IMR-90 (cell line): ENCODE measurements around the gene PCCA. TPM values are rescaled to one million over a fixed set of nuclear protein-coding genes. Genes with fewer than 3 reads are reported as not detected.

Source experiments
- ATAC-seq: fragments of 200-7000 bp; cut with Tn5 transposase; 2 replicates; pipeline ENCODE4 v1.9.1; 2020; ENCODE audit warnings: low read depth, mild to moderate bottlenecking, moderate library complexity
- BruUV-seq: library from RNA; stranded (reverse); fragments of 400-500 nt; replicated peaks from 2 replicates; lab custom pipeline; 2021; lab: Mats Ljungman, UMichigan
- CTCF ChIA-PET: fragments of 300-600 bp; formaldehyde crosslinking; extraction: SDS; loops from one replicate; lab custom pipeline; 2021; ENCODE audit warnings: antibody characterized with exemption; lab: Yijun Ruan, JAX
- POLR2A ChIA-PET: fragments of 300-600 bp; sonication (Branson Sonifier 250); formaldehyde crosslinking; loops from one replicate; lab custom pipeline; 2022; ENCODE audit warnings: antibody characterized with exemption; ENCODE audit not compliant: unreplicated experiment; lab: Charles Lee
- DNase-seq: peaks from one replicate; pipeline ENCODE4 v3.0.0; 2013
- H2AFZ ChIP-seq: replicated peaks from 2 replicates; pipeline ENCODE3; 2013; ENCODE audit warnings: low read length, mild to moderate bottlenecking; ENCODE audit not compliant: poor library complexity
- H2AK5ac ChIP-seq: 2 replicates; pipeline ENCODE4 v1.6.1; 2013; ENCODE audit warnings: low read depth, low read length, inconsistent platforms
- H2AK9ac ChIP-seq: replicated peaks from 2 replicates; pipeline ENCODE3; 2013; ENCODE audit warnings: mild to moderate bottlenecking, low read depth, low read length, moderate library complexity; ENCODE audit not compliant: poor library complexity
- H2BK120ac ChIP-seq: 2 replicates; pipeline ENCODE4 v1.6.1; 2013; ENCODE audit warnings: low read depth, low read length, inconsistent platforms
- H2BK15ac ChIP-seq: 3 replicates; pipeline ENCODE4 v1.6.1; 2013; ENCODE audit warnings: low read depth, low read length, inconsistent platforms
- H2BK20ac ChIP-seq: 2 replicates; pipeline ENCODE4 v1.6.1; 2013; ENCODE audit warnings: low read depth, mild to moderate bottlenecking, inconsistent platforms, low read length, moderate library complexity
- H2BK5ac ChIP-seq: 2 replicates; pipeline ENCODE4 v1.6.1; 2013; ENCODE audit warnings: mild to moderate bottlenecking, low read depth, low read length, inconsistent platforms; ENCODE audit not compliant: poor library complexity, severe bottlenecking
- H3K14ac ChIP-seq: replicated peaks from 2 replicates; pipeline ENCODE4 v1.6.1; 2013; ENCODE audit warnings: low read depth, low read length, inconsistent platforms
- H3K18ac ChIP-seq: 2 replicates; pipeline ENCODE4 v1.6.1; 2013; ENCODE audit warnings: low read depth, low read length, control low read depth
- H3K23ac ChIP-seq: 2 replicates; pipeline ENCODE4 v1.6.1; 2013; ENCODE audit warnings: low read depth, low read length, inconsistent platforms
- H3K27ac ChIP-seq: 2 replicates; pipeline ENCODE4 v1.5.1; 2013; ENCODE audit warnings: mild to moderate bottlenecking, control low read depth, low read length; ENCODE audit not compliant: insufficient read depth
- H3K27me3 ChIP-seq: 2 replicates; pipeline ENCODE4 v1.6.1; 2013; ENCODE audit warnings: low read length; ENCODE audit not compliant: control insufficient read depth, insufficient read depth
- H3K36me3 ChIP-seq: 2 replicates; pipeline ENCODE4 v1.6.1; 2013; ENCODE audit warnings: low read length, mixed read lengths; ENCODE audit not compliant: control insufficient read depth, insufficient read depth
- H3K4ac ChIP-seq: 2 replicates; pipeline ENCODE4 v1.6.1; 2013; ENCODE audit warnings: low read depth, low read length, inconsistent platforms
- H3K4me1 ChIP-seq: 2 replicates; pipeline ENCODE4 v1.6.1; 2013; ENCODE audit warnings: low read length, mixed read lengths; ENCODE audit not compliant: control insufficient read depth, insufficient read depth
- H3K4me2 ChIP-seq: 2 replicates; pipeline ENCODE4 v1.6.1; 2013; ENCODE audit warnings: low read depth, mild to moderate bottlenecking, control low read depth, low read length, moderate library complexity
- H3K4me3 ChIP-seq: 2 replicates; pipeline ENCODE4 v1.5.1; 2013; ENCODE audit warnings: low read depth, mild to moderate bottlenecking, control low read depth, low read length, moderate library complexity; ENCODE audit not compliant: insufficient read depth
- H3K56ac ChIP-seq: 2 replicates; pipeline ENCODE4 v1.6.1; 2013; ENCODE audit warnings: low read length, inconsistent platforms; ENCODE audit not compliant: insufficient read depth; ENCODE audit errors: extremely low read depth
- H3K79me1 ChIP-seq, 2 experiments: 2 replicates each; pipeline ENCODE4 v1.6.1; 2013; ENCODE audit warnings: low read length in 2 of 2, inconsistent platforms in 1 of 2, low read depth in 1 of 2
- H3K9ac ChIP-seq: 2 replicates; pipeline ENCODE4 v1.6.1; 2013; ENCODE audit warnings: low read depth, low read length, control low read depth
- H3K9me1 ChIP-seq: 2 replicates; pipeline ENCODE4 v1.6.1; 2013; ENCODE audit warnings: low read length, inconsistent platforms; ENCODE audit not compliant: insufficient read depth
- H3K9me3 ChIP-seq: 2 replicates; pipeline ENCODE4 v1.6.1; 2013; ENCODE audit warnings: low read length; ENCODE audit not compliant: control insufficient read depth, insufficient read depth
- H4K20me1 ChIP-seq: 2 replicates; pipeline ENCODE4 v1.6.1; 2013; ENCODE audit warnings: low read length, inconsistent platforms; ENCODE audit not compliant: insufficient read depth
- H4K5ac ChIP-seq: 2 replicates; pipeline ENCODE4 v1.6.1; 2013; ENCODE audit warnings: mild to moderate bottlenecking, low read depth, low read length, control low read depth
- H4K8ac ChIP-seq, 2 experiments: 2 replicates each; pipeline ENCODE4 v1.6.1; 2013; ENCODE audit warnings: low read depth in 2 of 2, low read length in 2 of 2, control low read depth in 1 of 2, inconsistent platforms in 1 of 2
- H4K91ac ChIP-seq: 2 replicates; pipeline ENCODE4 v1.6.1; 2013; ENCODE audit warnings: low read depth, low read length, inconsistent platforms; ENCODE audit not compliant: insufficient read depth
- CHD1 ChIP-seq: IDR thresholded peaks from 2 replicates; pipeline ENCODE4 v1.6.1; 2012; ENCODE audit warnings: low read depth, low read length, improper control_type of control experiment
- CTCF ChIP-seq: conservative IDR thresholded peaks from 2 replicates; pipeline ENCODE4 v1.5.1; 2012; ENCODE audit warnings: mild to moderate bottlenecking, low read depth, low read length, improper control_type of control experiment
- ELK1 ChIP-seq: fragments of 150-350 bp; IDR thresholded peaks from 2 replicates; pipeline ENCODE4 v1.6.1; 2016; ENCODE audit warnings: low read depth, mild to moderate bottlenecking, low read length, moderate library complexity, borderline replicate concordance
- WGBS, 2 experiments: methylation state at CpG; one replicate each; pipeline versions ENCODE4 v1.1.5 to v1.1.7; 2013; ENCODE audit warnings: missing lambda C conversion rate in 2 of 2; ENCODE audit not compliant: insufficient read length in 1 of 2; ENCODE audit errors: extremely low coverage in 2 of 2; 5-methylcytosine and 5-hydroxymethylcytosine counted together
- dilution Hi-C: fragments of 300-500 bp; cut with HindIII; formaldehyde crosslinking; loops from one replicate; pipeline ENCODE4 v1.14.3; 2018; ENCODE audit warnings: low sequenced_read_pairs; ENCODE audit not compliant: unreplicated experiment
- in situ Hi-C: fragments of 300-500 bp; cut with MboI; formaldehyde crosslinking; loops from 3 replicates; pipeline ENCODE4 v1.14.3; 2019; ENCODE audit warnings: low sequenced_read_pairs, inconsistent platforms, mixed read lengths
- intact Hi-C: fragments of 100-400 bp; cut with micrococcal nuclease; formaldehyde crosslinking; loops from 2 replicates; pipeline ENCODE4 v1.10.0; 2022
- polyA plus RNA-seq, 3 experiments: library from polyadenylated mRNA; depleted of rRNA; stranded (reverse); fragments of >200 nt; gene quantifications; 2 replicates each; pipeline ENCODE4 v1.2.3, GENCODE V29; 2012; ENCODE audit warnings: low replicate concordance in 1 of 3
- total RNA-seq: library from RNA; depleted of rRNA; stranded (reverse); fragments of >200 nt; gene quantifications from 2 replicates; pipeline ENCODE4 v1.2.3, GENCODE V29; 2012

PCCA gene
- total and polyA plus RNA-seq, 2 of the 4 experiments (the other 2 are of a cell fraction) = 7.6 to 24.0 TPM

GRCh38 chr13:100212904-100213553 lies 124.1 kb downstream of the PCCA start:
- peaks cover 0 to 30% of the 10 kb centered on the region in 2 experiments; a peak in 3 of 4 replicates for H3K79me1 ChIP-seq
- no CpG with 5 or more reads among the region's 2 CpGs for WGBS, 2 experiments
- CTCF ChIA-PET = no interaction called here
- H3K4me3 ChIP-seq = no peak overlapping the region
- peak overlapping the region; percentile 43; the same call in 1 of the 2 replicates for H2BK20ac ChIP-seq
- H2AK9ac ChIP-seq = no peak overlapping the region
- dilution Hi-C loops = no loop called here
- no peak overlapping the region for H4K91ac ChIP-seq
- H4K8ac ChIP-seq = no peak overlapping the region; a peak in 1 of 4 replicates
- TF ChIP-seq ELK1 (no peak), CHD1 (no peak), CTCF (no peak)
- intact Hi-C loops = loop anchor here (5.0 kb wide), 1 partner anchor 51 kb away; no protein-coding TSS in a partner anchor
- H3K23ac ChIP-seq = no peak overlapping the region
- peak overlapping the region; percentile 16 for H2BK120ac ChIP-seq
- no peak overlapping the region for H3K9ac ChIP-seq
- no peak for DNase-seq
- no peak overlapping the region for H2AFZ ChIP-seq
- H3K4me1 ChIP-seq = peaks cover 17% of the 10 kb centered on the region
- no peak overlapping the region for H3K14ac ChIP-seq
- H2BK15ac ChIP-seq = no peak overlapping the region
- no peak overlapping the region for H3K4me2 ChIP-seq
- peak overlapping the region; percentile 52; the same call in 1 of the 2 replicates for H3K18ac ChIP-seq
- H3K36me3 ChIP-seq = no peaks in the 10 kb centered on the region
- no peaks in the 10 kb centered on the region for H3K9me3 ChIP-seq
- H4K20me1 ChIP-seq = no peaks in the 10 kb centered on the region; the same call in 1 of the 2 replicates
- POLR2A ChIA-PET = no interaction called here
- no peak overlapping the region for H3K56ac ChIP-seq
- 0 out of 2 replicates have a peak overlapping the region, but pooled peaks have one; percentile 11 for H3K27ac ChIP-seq
- no peak overlapping the region for H2AK5ac ChIP-seq
- no TSS peak for BruUV-seq
- no peak for ATAC-seq
- in situ Hi-C loops = no loop called here
- peak overlapping the region; percentile 2; the same call in 1 of the 2 replicates for H3K4ac ChIP-seq
- no peaks in the 10 kb centered on the region; the same call in none of the 2 replicates for H3K9me1 ChIP-seq
- H2BK5ac ChIP-seq = peak overlapping the region; percentile 72
- peak overlapping the region; percentile 26; the same call in 1 of the 2 replicates for H4K5ac ChIP-seq
- H3K27me3 ChIP-seq = no peaks in the 10 kb centered on the region
